NCI-H128 (cell line): Measurements from ENCODE around the gene ZNF281.

Experiments used
- DNase-seq: peaks from one replicate; lab custom pipeline; 2025; ENCODE audit not compliant: unreplicated experiment; lab: John Stamatoyannopoulos, UW

Gene ZNF281

GRCh38 chr1:200392625-200393185 lies 17.1 kb downstream of the ZNF281 start:
- DNase-seq: no peak

- DNase-seq: no peak
These were observed 18.1 kb downstream of the ZNF281 start for GRCh38 chr1:200391747-200392146.

GRCh38 chr1:200388791-200389190 lies 21.0 kb downstream of the ZNF281 start:
- DNase-seq: no peak

- no peak for DNase-seq
These were observed 23.4 kb downstream of the ZNF281 start for GRCh38 chr1:200386416-200386815.

- no peak for DNase-seq
These were observed 24.9 kb downstream of the ZNF281 start for GRCh38 chr1:200384818-200385390.

- DNase-seq: no peak
These were observed 28.4 kb downstream of the ZNF281 start for GRCh38 chr1:200381256-200381984.

- no peak for DNase-seq
These were observed 29.2 kb downstream of the ZNF281 start for GRCh38 chr1:200380589-200381021.

GRCh38 chr1:200379940-200380588 lies 29.8 kb downstream of the ZNF281 start:
- no peak for DNase-seq

GRCh38 chr1:200379432-200379757 lies 30.4 kb downstream of the ZNF281 start:
- DNase-seq: no peak

- DNase-seq: no peak
These were observed 31.7 kb downstream of the ZNF281 start for GRCh38 chr1:200378096-200378495.

GRCh38 chr1:200376528-200376927 lies 33.3 kb downstream of the ZNF281 start:
- no peak for DNase-seq

GRCh38 chr1:200374569-200375295 lies 35.1 kb downstream of the ZNF281 start:
- DNase-seq: no peak

- DNase-seq: no peak
These were observed 36.0 kb downstream of the ZNF281 start for GRCh38 chr1:200373811-200374231.

- DNase-seq: no peak
These were observed 37.0 kb downstream of the ZNF281 start for GRCh38 chr1:200372885-200373181.

- DNase-seq: no peak
These were observed 37.5 kb downstream of the ZNF281 start for GRCh38 chr1:200372095-200372884.

GRCh38 chr1:200369706-200370105 lies 40.1 kb downstream of the ZNF281 start:
- no peak for DNase-seq

GRCh38 chr1:200369131-200369530 lies 40.7 kb downstream of the ZNF281 start:
- DNase-seq: no peak

GRCh38 chr1:200368556-200368955 lies 41.3 kb downstream of the ZNF281 start:
- no peak for DNase-seq

GRCh38 chr1:200367841-200368534 lies 41.8 kb downstream of the ZNF281 start:
- DNase-seq: no peak

GRCh38 chr1:200366577-200367253 lies 43.1 kb downstream of the ZNF281 start:
- DNase-seq: no peak
